T-helper 1 cell treated with Interleukin-12 subunit alpha and Interleukin-12 subunit beta and Interleukin-4 antibody, amounts not matched to agents 30 ng/mL and 1 ng/mL, for 36 hours (primary cell): ENCODE data around the gene MTHFSD. TPM values are rescaled to one million over a fixed set of nuclear protein-coding genes. Genes with fewer than 3 reads are reported as not detected.

Source experiments
- intact Hi-C: fragments of 100-400 bp; cut with micrococcal nuclease; formaldehyde crosslinking; loops from one replicate; pipeline ENCODE4 v1.15.1; 2024
- total RNA-seq: library from RNA; stranded (reverse); gene quantifications from 2 replicates; pipeline ENCODE4 v1.2.3, GENCODE V29; 2022

The MTHFSD gene
- total RNA-seq, 1 donor from 2014 or later, result 36.1 TPM

GRCh38 chr16:86572041-86572521, 17.0 kb upstream of the MTHFSD start:
- intact Hi-C loops, result loop anchor here (10.0 kb wide), 1 partner anchor 93 kb away; no protein-coding TSS in a partner anchor

- intact Hi-C loops, result loop anchor here (10.0 kb wide), 1 partner anchor 93 kb away; no protein-coding TSS in a partner anchor
Measured at GRCh38 chr16:86571530-86571915, 16.5 kb upstream of the MTHFSD start.

GRCh38 chr16:86570558-86571529, 15.8 kb upstream of the MTHFSD start:
- intact Hi-C loops, result loop anchor here (10.0 kb wide), 1 partner anchor 94 kb away; no protein-coding TSS in a partner anchor

GRCh38 chr16:86569701-86570447, 14.8 kb upstream of the MTHFSD start:
- intact Hi-C loops, result loop anchor here (5.0 to 10.0 kb wide), 4 partner anchors 95 to 1195 kb away; partner anchors contain the start of gene KLHDC4

GRCh38 chr16:86568677-86569623, 13.9 kb upstream of the MTHFSD start:
- intact Hi-C loops, result loop anchor here (5.0 to 10.0 kb wide), 3 partner anchors 353 to 1196 kb away; partner anchors contain the start of gene KLHDC4

- intact Hi-C loops, result loop anchor here (5.0 to 10.0 kb wide), 3 partner anchors 354 to 1197 kb away; partner anchors contain the start of gene KLHDC4
Measured at GRCh38 chr16:86567701-86568581, 12.9 kb upstream of the MTHFSD start.

- intact Hi-C loops, result loop anchor here (5.0 to 10.0 kb wide), 3 partner anchors 355 to 1198 kb away; partner anchors contain the start of gene KLHDC4
Measured at GRCh38 chr16:86566966-86567700, 12.1 kb upstream of the MTHFSD start.

GRCh38 chr16:86566601-86566965, 11.5 kb upstream of the MTHFSD start, which contains the start of gene FOXC2:
FOXC2 (plus strand) TSS chr16:86566829; CDS start chr16:86567336, 507 bp downstream.
- intact Hi-C loops, result loop anchor here (5.0 to 10.0 kb wide), 3 partner anchors 356 to 1198 kb away; partner anchors contain the start of gene KLHDC4

- intact Hi-C loops, result loop anchor here (2.0 to 10.0 kb wide), 5 partner anchors 39 to 1199 kb away; partner anchors contain the start of gene KLHDC4
Measured at GRCh38 chr16:86565644-86566511, 10.8 kb upstream of the MTHFSD start.

- intact Hi-C loops, result loop anchor here (2.0 to 10.0 kb wide), 5 partner anchors 40 to 1200 kb away; partner anchors contain the start of gene KLHDC4
Measured at GRCh38 chr16:86565181-86565631, 10.2 kb upstream of the MTHFSD start.

GRCh38 chr16:86563469-86564345, 8.7 kb upstream of the MTHFSD start:
- intact Hi-C loops, result loop anchor here (1.0 to 10.0 kb wide), 15 partner anchors 8 to 1201 kb away; partner anchors contain the start of genes C16orf95, KLHDC4 and MTHFSD

GRCh38 chr16:86562356-86562755, 7.3 kb upstream of the MTHFSD start:
- intact Hi-C loops, result loop anchor here (5.0 to 10.0 kb wide), 3 partner anchors 640 to 1202 kb away; partner anchors contain the start of gene KLHDC4

GRCh38 chr16:86559802-86560305, 4.8 kb upstream of the MTHFSD start:
- intact Hi-C loops, result loop anchor here (5.0 to 10.0 kb wide), 5 partner anchors 602 to 1255 kb away; partner anchors contain the start of gene KLHDC4

- intact Hi-C loops, result loop anchor here (5.0 to 10.0 kb wide), 2 partner anchors 604 to 1254 kb away; no protein-coding TSS in a partner anchor
Measured at GRCh38 chr16:86558355-86559193, 3.5 kb upstream of the MTHFSD start.
